LNCaP clone FGC (cell line): ENCODE measurements around the gene CD8B2.
"Not testable (repeated sequence)": the region's sequence is repeated elsewhere in the genome, so short reads cannot be mapped to it uniquely, and the experiment has no call there.

Experiments
- DNase-seq: peaks from one replicate; pipeline ENCODE4 v3.0.0-alpha.2; 2011; ENCODE audit warnings: low read depth
- H3K4me3 ChIP-seq: 2 replicates; pipeline ENCODE4 v1.5.1; 2011; ENCODE audit warnings: mild to moderate bottlenecking, low read depth, low read length, control low read depth
- TF ChIP-seq, protein P1 (sequence below): IDR thresholded peaks from 2 replicates; pipeline ENCODE4 v1.5.1; 2012; ENCODE audit warnings: mild to moderate bottlenecking; ENCODE audit not compliant: control insufficient read depth, insufficient read depth; ENCODE audit errors: extremely low read depth

Gene CD8B2

DNA sequence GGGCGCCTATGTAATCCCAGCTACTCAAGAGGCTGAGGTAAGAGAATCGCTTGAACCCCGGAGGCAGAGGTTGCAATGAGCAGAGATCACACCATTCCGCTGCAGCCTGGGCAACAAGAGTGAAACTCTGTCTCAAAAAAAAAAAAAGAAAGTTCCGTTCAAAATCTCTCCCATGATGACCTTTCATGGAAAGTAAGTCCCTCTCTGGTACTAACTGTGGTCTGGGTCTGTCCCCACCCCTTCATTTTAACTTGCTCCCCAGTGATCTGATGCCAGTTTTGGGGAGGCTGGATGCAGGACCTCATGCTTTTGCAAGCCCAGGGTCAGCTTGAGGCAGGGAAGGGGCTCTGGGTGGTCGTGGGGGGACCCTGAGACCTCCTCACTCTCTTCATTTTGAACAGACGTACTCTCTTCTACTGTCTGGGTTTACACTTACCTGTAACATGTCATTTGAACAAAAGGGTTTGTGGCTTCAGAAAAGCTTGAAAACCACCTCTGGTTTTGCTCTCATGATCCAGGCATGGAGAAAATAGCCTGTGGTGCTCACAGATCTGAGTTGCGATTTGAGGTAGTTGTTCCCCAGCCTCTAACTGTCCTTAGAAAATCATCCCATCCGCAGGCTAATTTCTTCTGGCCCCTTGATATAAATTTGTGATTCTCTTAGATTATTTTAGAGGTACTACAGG lies 19.0 kb downstream of the CD8B2 start:
- DNase-seq, H3K4me3 ChIP-seq: not testable (repeated sequence)

DNA sequence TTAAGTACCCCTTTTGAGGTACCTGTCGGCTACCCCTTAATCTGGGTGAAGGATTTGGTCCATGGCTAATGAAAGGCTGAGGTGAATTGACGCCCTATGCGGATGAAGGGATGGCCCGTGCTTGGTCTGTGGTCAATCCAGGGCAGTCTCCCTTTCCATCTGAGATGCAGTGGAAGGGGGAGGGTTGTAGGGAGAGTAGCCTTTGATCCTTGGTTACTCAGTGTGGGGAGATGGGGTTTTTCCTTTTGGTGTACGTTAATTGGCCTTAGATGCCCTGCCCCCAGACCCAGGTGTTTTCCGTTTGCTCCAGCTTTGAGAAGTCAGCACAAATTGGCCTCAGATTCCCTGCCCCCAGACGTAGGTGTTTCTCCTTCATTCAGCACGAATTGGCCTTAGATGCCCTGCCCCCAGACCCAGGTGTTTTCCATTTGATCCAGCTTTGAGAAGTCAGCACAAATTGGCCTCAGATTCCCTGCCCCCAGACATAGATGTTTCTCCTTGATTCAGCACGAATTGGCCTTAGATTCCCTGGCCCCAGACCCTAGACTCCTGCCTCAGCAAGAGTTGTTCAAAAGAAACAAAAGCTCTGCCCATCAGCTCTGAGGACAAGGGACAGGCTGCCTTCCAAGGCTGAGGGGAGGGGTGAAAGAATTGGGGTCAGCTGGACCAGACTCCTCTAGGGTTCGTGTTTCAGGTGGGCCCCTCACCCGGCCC lies 21.7 kb downstream of the CD8B2 start:
- not testable (repeated sequence) for DNase-seq, H3K4me3 ChIP-seq

DNA sequence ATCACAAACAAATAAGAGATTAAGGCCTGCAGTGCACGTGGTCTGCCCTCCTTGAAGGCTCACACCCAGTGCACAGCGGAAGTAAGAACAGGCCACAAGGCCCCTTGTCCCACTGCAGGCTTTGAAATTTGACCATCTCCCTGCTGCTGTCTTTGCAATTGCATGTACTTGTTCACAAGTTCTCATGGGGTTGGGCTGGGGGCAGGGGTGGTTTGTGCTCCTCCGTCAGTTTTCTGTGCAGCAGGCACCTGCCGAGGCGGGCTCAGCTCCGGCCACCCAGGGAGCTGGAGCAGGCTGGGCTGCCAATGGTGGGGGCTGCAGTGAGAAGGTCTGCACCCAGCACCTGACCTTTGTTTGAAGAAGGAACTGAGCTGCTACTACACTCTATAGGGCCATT lies 22.2 kb downstream of the CD8B2 start:
- H3K4me3 ChIP-seq, DNase-seq: not testable (repeated sequence)

DNA sequence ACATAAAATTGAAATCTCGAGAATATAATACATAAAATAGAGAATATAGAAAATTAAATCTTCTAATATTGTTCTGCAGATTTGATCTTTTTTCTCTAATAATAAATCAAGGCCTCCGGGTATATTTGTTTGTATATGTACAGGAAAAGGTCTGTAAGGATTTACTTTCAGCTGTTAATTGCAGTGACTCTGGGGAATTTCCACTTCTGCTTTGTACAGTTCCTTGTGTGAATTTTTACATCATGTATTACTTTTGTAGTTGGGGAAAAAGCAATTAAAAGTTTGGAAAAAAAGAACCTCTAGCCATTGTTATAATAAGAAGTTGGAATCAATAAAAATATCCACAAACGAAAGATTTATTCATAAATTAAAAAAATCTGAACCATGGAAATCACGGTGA lies 23.6 kb downstream of the CD8B2 start:
- not testable (repeated sequence) for H3K4me3 ChIP-seq, DNase-seq

DNA sequence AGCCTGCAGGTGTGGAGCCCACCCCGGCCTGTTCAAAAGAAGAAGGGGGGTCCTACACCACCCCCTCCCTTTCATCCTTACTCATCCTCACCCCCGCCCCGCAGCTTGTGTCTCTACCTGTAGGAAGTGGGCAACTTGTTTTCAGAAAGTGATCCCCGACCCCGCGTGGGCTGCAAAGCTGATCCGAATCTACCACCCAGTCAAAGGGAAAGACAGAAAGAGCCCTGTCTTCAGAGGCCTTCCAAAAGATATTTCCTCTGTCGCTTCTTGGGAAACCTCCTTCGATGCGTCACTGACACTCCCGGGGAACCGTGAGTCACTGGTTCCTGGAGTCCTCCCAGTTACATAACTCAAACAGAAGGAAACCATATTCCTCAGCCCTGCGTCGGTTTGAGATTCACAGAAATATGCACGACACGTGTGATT lies 24.3 kb downstream of the CD8B2 start:
- H3K4me3 ChIP-seq, DNase-seq: not testable (repeated sequence)

DNA sequence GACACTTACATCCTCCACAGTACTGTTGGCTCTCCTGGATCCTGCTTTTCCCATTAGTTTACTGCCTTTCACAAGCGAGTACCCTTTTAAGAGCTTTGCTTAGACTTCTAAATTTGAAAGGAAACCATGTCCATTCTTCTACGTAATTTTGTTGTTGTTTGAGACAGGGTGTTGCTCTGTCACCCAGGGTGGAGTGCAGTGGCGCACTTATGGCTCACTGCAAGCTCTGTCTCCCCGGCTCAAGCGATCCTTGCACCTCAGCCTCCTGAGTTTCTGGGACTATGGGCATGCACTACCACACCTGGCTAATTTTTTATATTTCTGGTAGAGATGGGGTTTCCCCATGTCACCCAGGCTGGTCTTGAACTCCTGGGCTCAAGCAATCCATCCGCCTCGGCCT lies 24.8 kb downstream of the CD8B2 start:
- not testable (repeated sequence) for H3K4me3 ChIP-seq, DNase-seq

DNA sequence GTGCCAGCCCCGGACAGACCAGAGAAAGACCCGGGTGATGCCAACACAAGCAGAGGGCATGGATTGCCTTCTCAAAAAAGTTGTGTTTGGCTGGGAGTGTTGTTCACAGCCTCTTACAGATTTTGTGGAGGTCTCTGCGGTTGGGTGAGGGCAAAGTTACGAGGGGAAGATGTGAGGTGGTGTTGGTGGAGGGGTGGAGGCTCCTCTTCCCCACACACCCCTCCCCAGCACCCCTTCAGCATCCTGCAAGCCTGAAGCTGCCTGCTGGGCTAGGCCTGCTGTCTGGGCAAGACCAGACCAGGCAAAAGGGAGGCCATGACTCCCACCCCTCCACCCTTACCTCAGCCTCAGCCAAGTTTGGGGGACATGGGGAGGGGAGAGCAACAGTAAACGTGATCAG lies 26.2 kb downstream of the CD8B2 start:
- H3K4me3 ChIP-seq, DNase-seq: not testable (repeated sequence)

DNA sequence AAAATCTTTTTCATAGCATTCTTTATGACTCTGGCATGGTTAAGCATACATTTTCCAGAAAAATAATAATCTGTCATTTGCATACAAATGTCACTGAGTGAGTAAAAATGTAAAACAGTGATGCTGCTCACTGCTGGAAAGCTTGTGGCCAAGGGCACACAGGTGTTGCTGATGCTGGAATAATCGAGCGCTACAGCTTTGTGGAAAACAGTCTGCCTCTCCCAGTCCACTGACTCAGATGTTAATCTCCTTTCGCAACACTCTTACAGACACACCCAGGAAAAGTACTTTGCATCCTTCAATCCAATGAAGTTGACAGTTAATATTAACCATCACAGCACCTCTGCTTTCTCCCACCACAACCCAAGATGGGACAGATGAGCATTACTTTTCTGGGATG lies 27.7 kb downstream of the CD8B2 start:
- not testable (repeated sequence) for DNase-seq, H3K4me3 ChIP-seq

DNA sequence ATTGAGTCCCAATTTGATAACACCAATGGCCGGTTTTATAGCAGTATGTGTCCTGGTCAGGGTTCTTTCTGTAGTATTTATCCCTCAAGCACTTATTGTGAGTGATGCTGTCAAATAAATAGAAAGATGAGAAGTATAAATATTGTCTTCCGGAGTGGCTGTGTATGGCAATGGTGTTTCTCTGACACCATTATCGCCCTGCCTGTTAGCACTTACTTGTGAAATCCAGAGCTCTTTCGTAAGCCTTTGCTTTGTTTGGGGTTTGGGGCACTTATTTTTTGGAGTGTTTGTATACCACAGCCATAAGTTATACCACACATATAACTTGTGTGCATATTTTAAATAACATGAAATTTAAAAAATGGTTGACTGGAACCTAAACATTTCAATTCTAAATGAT lies 29.3 kb downstream of the CD8B2 start:
- TF ChIP-seq, protein P1, sequence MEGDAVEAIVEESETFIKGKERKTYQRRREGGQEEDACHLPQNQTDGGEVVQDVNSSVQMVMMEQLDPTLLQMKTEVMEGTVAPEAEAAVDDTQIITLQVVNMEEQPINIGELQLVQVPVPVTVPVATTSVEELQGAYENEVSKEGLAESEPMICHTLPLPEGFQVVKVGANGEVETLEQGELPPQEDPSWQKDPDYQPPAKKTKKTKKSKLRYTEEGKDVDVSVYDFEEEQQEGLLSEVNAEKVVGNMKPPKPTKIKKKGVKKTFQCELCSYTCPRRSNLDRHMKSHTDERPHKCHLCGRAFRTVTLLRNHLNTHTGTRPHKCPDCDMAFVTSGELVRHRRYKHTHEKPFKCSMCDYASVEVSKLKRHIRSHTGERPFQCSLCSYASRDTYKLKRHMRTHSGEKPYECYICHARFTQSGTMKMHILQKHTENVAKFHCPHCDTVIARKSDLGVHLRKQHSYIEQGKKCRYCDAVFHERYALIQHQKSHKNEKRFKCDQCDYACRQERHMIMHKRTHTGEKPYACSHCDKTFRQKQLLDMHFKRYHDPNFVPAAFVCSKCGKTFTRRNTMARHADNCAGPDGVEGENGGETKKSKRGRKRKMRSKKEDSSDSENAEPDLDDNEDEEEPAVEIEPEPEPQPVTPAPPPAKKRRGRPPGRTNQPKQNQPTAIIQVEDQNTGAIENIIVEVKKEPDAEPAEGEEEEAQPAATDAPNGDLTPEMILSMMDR = no peak
- H3K4me3 ChIP-seq = no peak overlapping the region
- DNase-seq = no peak

DNA sequence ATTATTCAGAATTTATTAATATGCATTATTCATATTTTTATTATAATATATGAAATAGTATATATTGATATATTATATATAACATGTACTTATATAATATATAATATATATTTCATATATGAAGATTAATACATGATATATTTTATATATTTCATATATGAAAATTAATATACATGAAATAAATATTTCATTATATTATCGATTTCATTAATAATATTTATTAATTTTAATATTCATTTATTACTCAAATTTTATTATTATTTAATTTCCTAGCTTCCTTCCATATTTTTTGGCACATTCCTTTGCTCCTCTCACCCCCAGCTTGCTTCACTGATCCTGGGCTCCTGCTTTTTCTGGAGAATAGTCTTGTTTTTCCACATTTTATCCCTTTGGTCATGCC lies 29.7 kb downstream of the CD8B2 start:
- TF ChIP-seq, protein P1 = no peak
- DNase-seq = no peak
- H3K4me3 ChIP-seq = no peak overlapping the region

DNA sequence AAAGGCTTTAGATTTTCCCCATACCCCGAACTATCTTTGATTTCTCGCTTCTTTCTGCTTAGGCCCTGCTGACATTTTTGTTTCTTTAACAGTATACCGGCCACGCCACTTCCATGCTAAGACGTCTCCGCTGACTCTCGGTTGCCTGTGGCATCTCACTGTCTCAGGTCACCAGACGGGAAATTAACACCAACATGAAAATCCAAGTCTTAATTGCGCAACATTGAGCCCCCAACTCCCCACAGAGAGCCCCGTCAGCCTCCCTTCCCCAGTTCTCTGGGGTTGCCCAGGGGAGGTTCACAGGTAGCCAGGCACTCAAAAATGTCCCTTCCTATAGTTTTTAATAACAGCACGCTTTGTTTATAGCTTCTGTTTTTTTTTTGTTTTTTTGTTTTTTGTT lies 30.2 kb downstream of the CD8B2 start:
- TF ChIP-seq, protein P1 = no peak
- DNase-seq = no peak
- no peak overlapping the region for H3K4me3 ChIP-seq
